ENCODE measurements around the gene NRG3.

DNA sequence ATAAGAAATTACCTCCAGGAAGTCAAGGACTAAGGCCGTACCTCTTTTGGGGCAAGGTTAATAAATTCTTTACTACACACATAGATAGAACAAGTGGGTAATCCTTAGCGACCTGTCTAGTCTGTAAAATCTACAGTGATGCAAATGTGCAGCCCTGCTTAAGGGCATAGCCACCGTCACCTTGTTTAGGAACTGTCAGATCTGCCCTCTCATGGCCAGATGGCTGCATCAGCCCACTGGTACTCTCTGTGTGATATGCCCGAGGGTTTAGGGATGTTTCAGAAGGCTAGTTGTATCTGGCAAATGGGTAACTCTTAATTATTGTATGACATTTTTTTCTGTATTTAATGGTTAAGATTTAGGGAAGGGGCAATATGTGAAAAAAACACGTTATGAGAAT, 74.3 kb downstream of the NRG3 start:
- TF ChIP-seq, protein P1, sequence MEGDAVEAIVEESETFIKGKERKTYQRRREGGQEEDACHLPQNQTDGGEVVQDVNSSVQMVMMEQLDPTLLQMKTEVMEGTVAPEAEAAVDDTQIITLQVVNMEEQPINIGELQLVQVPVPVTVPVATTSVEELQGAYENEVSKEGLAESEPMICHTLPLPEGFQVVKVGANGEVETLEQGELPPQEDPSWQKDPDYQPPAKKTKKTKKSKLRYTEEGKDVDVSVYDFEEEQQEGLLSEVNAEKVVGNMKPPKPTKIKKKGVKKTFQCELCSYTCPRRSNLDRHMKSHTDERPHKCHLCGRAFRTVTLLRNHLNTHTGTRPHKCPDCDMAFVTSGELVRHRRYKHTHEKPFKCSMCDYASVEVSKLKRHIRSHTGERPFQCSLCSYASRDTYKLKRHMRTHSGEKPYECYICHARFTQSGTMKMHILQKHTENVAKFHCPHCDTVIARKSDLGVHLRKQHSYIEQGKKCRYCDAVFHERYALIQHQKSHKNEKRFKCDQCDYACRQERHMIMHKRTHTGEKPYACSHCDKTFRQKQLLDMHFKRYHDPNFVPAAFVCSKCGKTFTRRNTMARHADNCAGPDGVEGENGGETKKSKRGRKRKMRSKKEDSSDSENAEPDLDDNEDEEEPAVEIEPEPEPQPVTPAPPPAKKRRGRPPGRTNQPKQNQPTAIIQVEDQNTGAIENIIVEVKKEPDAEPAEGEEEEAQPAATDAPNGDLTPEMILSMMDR (IDR thresholded peaks at IDR 0.05) = no peak
- no peak for TF ChIP-seq EZH2 (IDR thresholded peaks at IDR 0.05; ENCODE audit: borderline replicate concordance, insufficient read depth, low read depth, low read length, poor library complexity, severe bottlenecking)
